OCI-LY3 (cell line): ENCODE data around the gene CTDP1.

Experiments
- CTCF ChIP-seq: fragments of 200-600, 300-600 bp; sonication (generic); IDR thresholded peaks from 2 replicates; pipeline ENCODE4 v1.5.1; 2014; ENCODE audit warnings: antibody characterized with exemption, low read length, low read depth
- EZH2phosphoT487 ChIP-seq: fragments of 200-600 bp; shearing (Covaris generic); IDR thresholded peaks from 2 replicates; pipeline ENCODE4 v1.6.1; 2018; ENCODE audit warnings: antibody characterized with exemption, mixed run types, low read depth

GRCh38 chr18:79693561-79694205, 14.1 kb downstream of the CTDP1 start:
- TF ChIP-seq CTCF (no peak), EZH2phosphoT487 (no peak)
